HFF-Myc (cell line): ENCODE results near the gene TXNRD1.

Experiments used
- DNase-seq: peaks from one replicate; pipeline ENCODE4 v3.0.0-alpha.2; 2011; ENCODE audit warnings: low read depth; ENCODE audit errors: extremely low read depth
- H3K4me3 ChIP-seq: replicated peaks from 2 replicates; pipeline ENCODE4 v1.5.1; 2011; ENCODE audit warnings: low read depth, mild to moderate bottlenecking, control low read depth, low read length
- TF ChIP-seq, protein P1 (sequence below): IDR thresholded peaks from 2 replicates; pipeline ENCODE4 v1.5.1; 2012; ENCODE audit warnings: mild to moderate bottlenecking, low read depth, low read length, control low read depth; ENCODE audit errors: missing control alignments

Gene TXNRD1

DNA sequence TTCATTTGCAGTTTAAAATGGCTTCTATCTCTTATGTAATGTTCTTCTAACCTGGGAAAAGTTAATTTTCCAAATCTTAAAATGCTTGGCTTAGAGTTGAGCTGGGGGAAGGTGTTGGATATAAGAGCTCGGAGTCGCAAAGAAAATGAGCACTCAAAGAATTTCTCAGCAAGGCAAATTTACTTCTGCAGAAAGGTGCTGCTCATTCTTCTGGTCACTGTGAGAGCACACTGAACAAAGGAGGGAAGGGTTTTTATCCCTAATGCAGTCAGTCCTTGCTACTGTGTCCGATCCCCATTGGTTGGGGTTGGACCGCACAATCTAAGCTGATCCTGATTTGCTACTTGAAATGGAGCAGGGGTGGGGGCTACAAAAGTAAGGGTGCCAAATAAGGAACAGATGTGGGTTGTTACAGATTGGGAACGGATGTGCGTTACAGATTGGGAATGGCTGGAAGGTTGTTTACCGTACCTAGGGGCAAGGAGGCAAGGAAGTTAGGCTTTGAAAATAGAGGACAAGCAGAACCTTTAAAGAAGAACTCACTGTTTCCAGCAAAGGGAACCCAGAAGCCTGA lies 19.4 kb downstream of the TXNRD1 start:
- DNase-seq, result no peak
- no peak overlapping the region for H3K4me3 ChIP-seq
- TF ChIP-seq, protein P1, sequence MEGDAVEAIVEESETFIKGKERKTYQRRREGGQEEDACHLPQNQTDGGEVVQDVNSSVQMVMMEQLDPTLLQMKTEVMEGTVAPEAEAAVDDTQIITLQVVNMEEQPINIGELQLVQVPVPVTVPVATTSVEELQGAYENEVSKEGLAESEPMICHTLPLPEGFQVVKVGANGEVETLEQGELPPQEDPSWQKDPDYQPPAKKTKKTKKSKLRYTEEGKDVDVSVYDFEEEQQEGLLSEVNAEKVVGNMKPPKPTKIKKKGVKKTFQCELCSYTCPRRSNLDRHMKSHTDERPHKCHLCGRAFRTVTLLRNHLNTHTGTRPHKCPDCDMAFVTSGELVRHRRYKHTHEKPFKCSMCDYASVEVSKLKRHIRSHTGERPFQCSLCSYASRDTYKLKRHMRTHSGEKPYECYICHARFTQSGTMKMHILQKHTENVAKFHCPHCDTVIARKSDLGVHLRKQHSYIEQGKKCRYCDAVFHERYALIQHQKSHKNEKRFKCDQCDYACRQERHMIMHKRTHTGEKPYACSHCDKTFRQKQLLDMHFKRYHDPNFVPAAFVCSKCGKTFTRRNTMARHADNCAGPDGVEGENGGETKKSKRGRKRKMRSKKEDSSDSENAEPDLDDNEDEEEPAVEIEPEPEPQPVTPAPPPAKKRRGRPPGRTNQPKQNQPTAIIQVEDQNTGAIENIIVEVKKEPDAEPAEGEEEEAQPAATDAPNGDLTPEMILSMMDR, result no peak

DNA sequence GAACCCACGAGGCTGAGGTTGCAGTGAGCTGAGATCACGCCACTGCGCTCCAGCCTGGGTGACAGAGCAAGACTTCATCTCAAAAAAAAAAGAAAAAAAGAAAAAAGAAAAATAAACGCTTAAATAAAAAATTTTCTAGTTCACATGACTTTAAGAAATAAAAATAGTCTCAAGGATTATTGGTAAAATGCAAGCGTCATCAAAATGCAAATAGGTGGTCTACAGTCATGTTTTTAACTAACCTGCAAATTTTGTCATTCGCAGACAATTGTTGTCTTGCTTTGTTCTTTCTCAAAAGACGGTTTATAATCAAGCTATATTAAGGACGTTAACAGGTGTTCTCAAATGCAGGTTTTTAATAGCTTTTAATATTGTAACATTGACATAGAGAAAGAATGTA lies 22.4 kb downstream of the TXNRD1 start:
- TF ChIP-seq, protein P1, result no peak
- H3K4me3 ChIP-seq, result no peak overlapping the region
- DNase-seq, result no peak

DNA sequence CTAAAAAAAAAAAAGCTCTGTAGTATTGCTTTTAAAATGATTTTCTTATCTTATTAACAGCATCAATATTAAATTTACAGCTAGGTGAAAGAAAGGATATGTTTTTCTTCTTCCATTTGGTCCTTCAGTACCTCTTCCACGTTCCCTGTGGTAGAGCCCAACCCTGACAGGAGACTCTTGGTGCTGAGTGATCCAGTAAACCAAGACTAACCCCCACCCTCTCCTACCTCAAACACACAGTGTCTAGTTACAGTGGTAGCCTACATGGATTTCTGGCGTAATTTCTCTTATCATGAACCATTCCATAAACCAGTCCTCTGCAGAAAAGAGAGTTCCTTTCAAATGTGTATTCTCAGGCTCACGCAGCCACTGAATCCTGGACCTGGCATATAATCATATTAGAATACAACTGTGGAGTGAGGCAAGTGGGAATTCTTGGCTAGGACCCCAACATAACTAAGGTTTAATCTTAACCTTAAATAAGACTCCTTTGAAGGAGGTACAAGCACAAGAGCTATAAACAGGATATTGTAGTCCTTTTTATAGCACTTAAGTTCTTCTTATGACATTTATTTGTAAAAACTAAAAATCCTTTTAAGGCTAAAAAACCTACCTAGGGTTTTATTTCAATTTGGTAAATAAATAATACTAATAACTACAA lies 27.1 kb downstream of the TXNRD1 start:
- no peak overlapping the region for H3K4me3 ChIP-seq
- no peak for DNase-seq
- TF ChIP-seq, protein P1, result no peak

DNA sequence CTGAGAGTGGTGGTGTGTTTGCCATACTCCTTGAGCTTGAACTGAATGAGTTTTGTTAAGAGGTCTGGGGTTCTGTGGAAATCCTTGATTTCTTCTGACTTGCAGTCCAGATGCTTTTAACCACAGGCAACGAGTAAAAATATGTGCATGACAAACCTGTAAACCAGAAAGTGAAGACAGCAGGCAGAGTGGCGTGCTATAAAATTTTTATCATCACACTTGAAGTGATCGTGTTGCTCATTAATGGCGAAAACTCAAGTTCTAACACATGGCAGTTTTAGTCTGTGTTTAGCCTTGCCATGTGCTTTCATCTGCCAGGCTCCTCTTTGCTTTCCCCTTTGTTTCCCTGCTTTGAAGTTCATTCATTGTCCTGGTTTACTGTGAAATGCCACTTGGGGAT lies 28.0 kb downstream of the TXNRD1 start:
- H3K4me3 ChIP-seq, result no peak overlapping the region
- no peak for DNase-seq
- TF ChIP-seq, protein P1, result no peak

DNA sequence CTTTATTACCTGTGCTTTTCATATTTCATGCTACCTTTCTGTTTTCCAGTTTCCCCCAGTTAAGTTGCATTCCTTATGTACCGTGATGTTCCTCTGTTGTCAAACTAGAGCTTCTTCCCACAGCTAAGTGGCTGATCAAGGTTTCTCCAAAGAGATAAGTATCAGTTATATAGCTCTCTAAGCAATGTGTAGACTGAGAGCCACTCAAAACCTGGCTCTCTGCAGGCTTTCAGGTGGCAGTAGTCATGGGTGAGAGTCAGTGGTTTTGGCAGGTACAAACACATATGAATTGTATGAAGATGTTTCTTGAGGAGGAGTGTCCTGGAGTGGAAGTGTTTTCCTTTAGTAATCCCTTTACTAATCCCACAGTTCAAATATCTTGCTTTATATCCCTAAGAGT lies 28.4 kb downstream of the TXNRD1 start:
- TF ChIP-seq, protein P1, result no peak
- no peak for DNase-seq
- no peak overlapping the region for H3K4me3 ChIP-seq

DNA sequence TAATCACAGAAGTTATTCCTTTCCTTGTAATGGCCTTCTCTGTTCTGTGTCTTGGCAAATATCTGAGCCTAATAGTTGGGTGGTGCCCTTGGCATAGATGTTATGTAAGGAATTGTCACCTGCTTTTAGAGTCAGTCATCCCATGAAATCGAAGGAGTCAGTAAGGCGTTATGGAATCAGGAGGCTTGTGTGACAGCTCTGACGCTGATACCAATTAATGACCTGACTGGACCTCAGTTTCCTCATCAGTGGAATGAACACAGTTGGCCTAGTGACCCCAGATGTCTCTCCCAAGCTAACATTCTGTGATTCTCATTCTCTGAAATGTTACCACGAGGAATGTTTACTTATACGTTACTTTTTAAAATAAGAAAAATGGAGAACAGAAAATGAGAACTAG lies 32.1 kb downstream of the TXNRD1 start:
- no peak for DNase-seq
- no peak overlapping the region for H3K4me3 ChIP-seq
- TF ChIP-seq, protein P1, result no peak
